H1 (cell line): Measurements from ENCODE around the gene GNS. TPM values are rescaled to one million over a fixed set of nuclear protein-coding genes. Genes with fewer than 3 reads are reported as not detected.

Experiments
- CTCF ChIA-PET: fragments of 300-600 bp; sonication (Branson Sonifier 250); formaldehyde crosslinking; loops from one replicate; lab custom pipeline; 2021; ENCODE audit not compliant: partially characterized antibody; lab: Charles Lee
- POLR2A ChIA-PET: fragments of 300-600 bp; sonication (Branson Sonifier 250); formaldehyde crosslinking; loops from one replicate; lab custom pipeline; 2021; ENCODE audit warnings: inconsistent platforms; ENCODE audit not compliant: partially characterized antibody; lab: Charles Lee
- DNase-seq, 2 experiments: peaks; one replicate each; pipeline versions ENCODE4 v3.0.0 to v3.0.0-alpha.2; 2010 to 2022; ENCODE audit warnings: low spot score in 2 of 2, low read depth in 1 of 2, mixed read lengths in 1 of 2
- FAIRE-seq: peaks from 2 replicates; lab custom pipeline; 2011; peaks lifted over from hg19 to GRCh38; lab: Jason Lieb, UNC
- H2AFZ ChIP-seq: 2 replicates; pipeline ENCODE4 v1.8.1; 2012; ENCODE audit warnings: low read length, inconsistent platforms
- H2AK5ac ChIP-seq: 2 replicates; pipeline ENCODE4 v1.6.1; 2013; ENCODE audit warnings: low read depth, low read length
- H2BK120ac ChIP-seq: replicated peaks from 2 replicates; pipeline ENCODE3; 2013; ENCODE audit warnings: low read depth, low read length, inconsistent platforms
- H2BK12ac ChIP-seq: 2 replicates; pipeline ENCODE4 v1.6.1; 2013; ENCODE audit warnings: low read depth, low read length
- H2BK15ac ChIP-seq: 2 replicates; pipeline ENCODE4 v1.6.1; 2013; ENCODE audit warnings: low read length
- H2BK20ac ChIP-seq: 2 replicates; pipeline ENCODE4 v1.6.1; 2013; ENCODE audit warnings: low read length
- H2BK5ac ChIP-seq: 2 replicates; pipeline ENCODE4 v1.6.1; 2013; ENCODE audit warnings: low read depth, low read length
- H3K14ac ChIP-seq: 2 replicates; pipeline ENCODE4 v1.6.1; 2013; ENCODE audit warnings: inconsistent platforms; ENCODE audit not compliant: insufficient read length
- H3K18ac ChIP-seq: 2 replicates; pipeline ENCODE4 v1.6.1; 2013; ENCODE audit warnings: low read length; ENCODE audit errors: extremely low read depth
- H3K23ac ChIP-seq: 2 replicates; pipeline ENCODE4 v1.6.1; 2013; ENCODE audit warnings: inconsistent platforms; ENCODE audit not compliant: insufficient read length
- H3K23me2 ChIP-seq: 2 replicates; pipeline ENCODE4 v1.6.1; 2013; ENCODE audit warnings: low read depth, low read length
- H3K27ac ChIP-seq: 2 replicates; pipeline ENCODE4 v1.6.1; 2011; ENCODE audit warnings: low read depth, low read length, inconsistent platforms
- H3K27me3 ChIP-seq, 4 experiments: replicated peaks in 1 of 4; 1 replicate in 1 of 4; 2 replicates in 3 of 4; pipeline versions ENCODE4 v1.6.1 to v1.8.1; 2011 to 2013; ENCODE audit warnings: low read length in 3 of 4, mild to moderate bottlenecking in 3 of 4, inconsistent platforms in 2 of 4, mixed read lengths in 2 of 4, moderate library complexity in 1 of 4; ENCODE audit not compliant: control insufficient read depth in 3 of 4, insufficient read depth in 3 of 4; ENCODE audit errors: extremely low read depth in 1 of 4
- H3K36me3 ChIP-seq, 4 experiments: 2 replicates each; pipeline versions ENCODE4 v1.6.1 to v1.8.1; 2011 to 2013; ENCODE audit warnings: mild to moderate bottlenecking in 4 of 4, low read length in 3 of 4, moderate library complexity in 2 of 4, control low read depth in 1 of 4, inconsistent platforms in 1 of 4; ENCODE audit not compliant: insufficient read depth in 4 of 4, control insufficient read depth in 2 of 4
- H3K4ac ChIP-seq: replicated peaks from 2 replicates; pipeline ENCODE3; 2013; ENCODE audit warnings: low read length, low read depth, mixed read lengths, inconsistent platforms; ENCODE audit not compliant: insufficient read length
- H3K4me1 ChIP-seq, 4 experiments: replicated peaks in 1 of 4; 1 replicate in 1 of 4; 2 replicates in 3 of 4; pipeline versions ENCODE4 v1.6.1 to v1.8.1; 2011 to 2013; ENCODE audit warnings: low read length in 3 of 4, inconsistent platforms in 2 of 4, mixed read lengths in 1 of 4; ENCODE audit not compliant: insufficient read depth in 4 of 4, control insufficient read depth in 3 of 4
- H3K4me2 ChIP-seq, 2 experiments: 2 replicates each; pipeline versions ENCODE4 v1.6.1 to v1.8.1; 2011 to 2013; ENCODE audit warnings: low read depth in 2 of 2, low read length in 2 of 2, control low read depth in 1 of 2, inconsistent platforms in 1 of 2, mild to moderate bottlenecking in 1 of 2; ENCODE audit not compliant: insufficient read depth in 1 of 2
- H3K4me3 ChIP-seq, 4 experiments: fragments of 200-600, 300-600 bp in 1 of 4; sonication (generic), shearing (Covaris generic), sonication (Bioruptor Twin) in 1 of 4; 2 replicates each; pipeline versions ENCODE4 v1.5.1 to v1.8.1; 2011 to 2016; ENCODE audit warnings: low read length in 4 of 4, low read depth in 3 of 4, control low read depth in 2 of 4, inconsistent platforms in 2 of 4, mild to moderate bottlenecking in 2 of 4, mixed read lengths in 1 of 4, moderate library complexity in 1 of 4; ENCODE audit not compliant: insufficient read depth in 2 of 4; ENCODE audit errors: extremely low read depth in 1 of 4
- H3K56ac ChIP-seq: replicated peaks from 2 replicates; pipeline ENCODE3; 2013; ENCODE audit warnings: low read depth, mild to moderate bottlenecking, mixed read lengths, low read length, inconsistent platforms; ENCODE audit not compliant: insufficient read length
- H3K79me1 ChIP-seq: 2 replicates; pipeline ENCODE4 v1.6.1; 2013; ENCODE audit warnings: low read depth, low read length, control low read depth
- H3K79me2 ChIP-seq, 2 experiments: 2 replicates each; pipeline versions ENCODE4 v1.6.1 to v1.8.1; 2012 to 2013; ENCODE audit warnings: low read length in 2 of 2, mild to moderate bottlenecking in 2 of 2, inconsistent platforms in 1 of 2; ENCODE audit not compliant: insufficient read depth in 2 of 2, control insufficient read depth in 1 of 2
- H3K9ac ChIP-seq, 4 experiments: replicated peaks in 1 of 4; 1 replicate in 1 of 4; 2 replicates in 3 of 4; pipeline versions ENCODE4 v1.6.1 to v1.8.1; 2011 to 2013; ENCODE audit warnings: low read depth in 3 of 4, low read length in 3 of 4, control low read depth in 2 of 4, mild to moderate bottlenecking in 2 of 4, moderate library complexity in 2 of 4, inconsistent platforms in 1 of 4; ENCODE audit errors: extremely low read depth in 1 of 4
- H3K9me3 ChIP-seq, 2 experiments: 2 replicates each; pipeline versions ENCODE4 v1.6.1 to v1.8.1; 2012 to 2013; ENCODE audit warnings: mild to moderate bottlenecking in 2 of 2, moderate library complexity in 2 of 2, control low read depth in 1 of 2, inconsistent platforms in 1 of 2, low read depth in 1 of 2, low read length in 1 of 2, mixed read lengths in 1 of 2; ENCODE audit not compliant: insufficient read depth in 2 of 2
- H4K20me1 ChIP-seq, 2 experiments: replicated peaks in 1 of 2; 2 replicates each; pipeline versions ENCODE3 to v1.8.1; 2011 to 2013; ENCODE audit warnings: inconsistent platforms in 2 of 2, low read length in 2 of 2, mild to moderate bottlenecking in 1 of 2; ENCODE audit not compliant: insufficient read depth in 2 of 2, control insufficient read depth in 1 of 2
- H4K5ac ChIP-seq: 2 replicates; pipeline ENCODE4 v1.6.1; 2013; ENCODE audit warnings: low read length, low read depth, mixed read lengths, inconsistent platforms; ENCODE audit not compliant: insufficient read length
- H4K8ac ChIP-seq: 2 replicates; pipeline ENCODE4 v1.8.0; 2013; ENCODE audit warnings: mild to moderate bottlenecking, moderate library complexity, low read length, inconsistent platforms; ENCODE audit not compliant: insufficient read depth; ENCODE audit errors: extremely low read depth
- H4K91ac ChIP-seq: replicated peaks from 2 replicates; pipeline ENCODE3; 2013; ENCODE audit warnings: low read length, mixed read lengths, inconsistent platforms; ENCODE audit not compliant: insufficient read length
- GTF2F1 ChIP-seq: IDR thresholded peaks from 2 replicates; pipeline ENCODE4 v1.6.1; 2012; ENCODE audit warnings: low read depth, low read length, improper control_type of control experiment, borderline replicate concordance
- KDM1A ChIP-seq: fragments of 200-600, 300-600 bp; sonication (generic); IDR thresholded peaks from 2 replicates; pipeline ENCODE4 v1.7.1; 2016; ENCODE audit warnings: mild to moderate bottlenecking, low read length, borderline replicate concordance
- NANOG ChIP-seq: IDR thresholded peaks from 2 replicates; pipeline ENCODE4 v1.6.1; 2011; ENCODE audit warnings: low read length, low read depth, mild to moderate bottlenecking, inconsistent platforms; ENCODE audit not compliant: insufficient read depth, poor library complexity, severe bottlenecking
- SAP30 ChIP-seq: fragments of 300-600 bp; sonication (generic); IDR thresholded peaks from 2 replicates; pipeline ENCODE4 v1.7.1; 2012; ENCODE audit warnings: low read length, moderate library complexity, mild to moderate bottlenecking, inconsistent platforms; ENCODE audit not compliant: insufficient read depth, insufficient replicate concordance
- WGBS, 2 experiments: shearing (Covaris generic) in 1 of 2; methylation state at CpG; one replicate each; pipeline versions ENCODE4 v1.1.6 to v1.1.7; 2013 to 2015; ENCODE audit warnings: low lambda C conversion rate in 2 of 2, mixed read lengths in 2 of 2, inconsistent platforms in 1 of 2, low coverage in 1 of 2, missing lambda C conversion rate in 1 of 2; ENCODE audit not compliant: insufficient replicate concordance in 2 of 2, insufficient coverage in 1 of 2, insufficient read length in 1 of 2; ENCODE audit errors: extremely low coverage in 1 of 2, missing lambda C conversion rate in 1 of 2; 5-methylcytosine and 5-hydroxymethylcytosine counted together
- polyA plus RNA-seq, 7 experiments: library from polyadenylated mRNA; depleted of rRNA in 3 of 7; stranded (reverse) in 5 of 7; unstranded in 2 of 7; fragments of >200 nt in 5 of 7; fragments of 200-250 nt in 2 of 7; gene quantifications; 1 replicate in 5 of 7; 2 replicates in 1 of 7; 4 replicates in 1 of 7; pipeline versions ENCODE4 v1.2.1 to v1.2.3, GENCODE V29; 2011 to 2013; ENCODE audit warnings: missing spikeins in 2 of 7, mixed read lengths in 2 of 7
- total RNA-seq: library from RNA; stranded (reverse); fragmentation: NEBNext Ultra II Directional; extraction: Animal tissue kit (Norgen Biotek cat#: 25700); gene quantifications from 2 replicates; pipeline ENCODE4 v1.2.1, GENCODE V29; 2021

GNS gene
- total and polyA plus RNA-seq, 2 of the 8 experiments (the other 6 are each of a cell fraction or from before 2014, with no cell fraction given), result 16.0 to 28.5 TPM

GRCh38 chr12:64731683-64732082 is 27.5 kb downstream of the GNS start:
- no peak for TF ChIP-seq KDM1A
- TF ChIP-seq NANOG, result no peak
- TF ChIP-seq SAP30, result no peak
- no peak for TF ChIP-seq GTF2F1
- TF ChIP-seq, all 59 proteins: peak for 0
- Histone ChIP-seq H3K4me2 (no peak overlapping the region), H4K91ac (no peak overlapping the region), H3K23ac (no peak overlapping the region), H3K4me3 (no peak overlapping the region), H3K9ac (no peak overlapping the region), H2BK120ac (no peak overlapping the region), H2AFZ (no peak overlapping the region), H2BK5ac (no peak overlapping the region), H3K14ac (no peak overlapping the region), H3K23me2 (no peaks in the 10 kb centered on the region), H2BK20ac (no peak overlapping the region), H2BK12ac (no peak overlapping the region), H2BK15ac (no peak overlapping the region), H3K9me3 (no peaks in the 10 kb centered on the region), H3K79me2 (no peaks in the 10 kb centered on the region), H3K4me1 (no peaks in the 10 kb centered on the region), H3K27ac (no peak overlapping the region), H4K5ac (no peak overlapping the region), H4K20me1 (peaks cover 2% of the 10 kb centered on the region in 2 experiments), H2AK5ac (no peak overlapping the region), H3K18ac (no peak overlapping the region), H3K27me3 (no peaks in the 10 kb centered on the region), H3K56ac (no peak overlapping the region), H3K4ac (no peak overlapping the region), H3K79me1 (no peaks in the 10 kb centered on the region), H4K8ac (no peak overlapping the region), H3K36me3 (peaks cover 0 to 36% (median 9%) of the 10 kb centered on the region in 4 experiments; a peak in 6 of 8 replicates)
- FAIRE-seq, result no peak
- 97% methylated on average over 4 of the region's 4 CpGs; no CpG with 5 or more reads in 1 of the 2 experiments for WGBS, 2 experiments
- CTCF ChIA-PET, result no interaction called here
- POLR2A ChIA-PET, result no interaction called here
- no peak for DNase-seq
